ENCODE results near the gene CDH13.

DNA sequence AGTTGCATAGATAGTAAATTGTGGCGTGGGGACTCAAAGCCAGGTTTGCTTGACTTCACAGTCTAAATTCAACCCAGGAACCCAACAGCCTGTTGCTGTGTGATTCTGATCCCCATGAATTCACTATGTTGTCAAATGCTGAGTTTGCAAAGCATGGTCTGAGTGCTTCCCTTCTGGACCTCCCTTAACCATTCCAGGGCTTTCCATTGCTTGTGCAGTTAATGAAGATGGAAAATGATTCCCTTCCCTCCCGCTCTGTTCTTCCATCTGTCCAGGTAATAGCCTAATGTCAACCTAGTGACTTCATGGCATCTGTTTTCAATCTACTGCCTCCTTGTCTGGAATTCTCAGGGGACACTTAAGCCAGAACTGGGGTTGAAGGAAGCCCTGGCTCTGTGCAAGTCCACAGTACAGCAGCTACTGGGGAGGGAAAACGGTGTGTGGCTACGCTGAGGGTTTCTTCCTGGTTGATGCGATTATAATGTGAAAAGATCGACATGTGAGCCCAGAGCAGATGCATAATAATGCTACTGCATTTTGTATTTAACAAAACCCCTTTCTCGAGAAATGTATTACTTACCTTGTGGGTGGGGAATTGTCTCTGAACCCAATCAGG lies 206.7 kb downstream of the CDH13 start:
- TF ChIP-seq POLR2A (IDR thresholded peaks at IDR 0.05) = no peak
- TF ChIP-seq CTCF (IDR thresholded peaks at IDR 0.05) = no peak

All from Peyer's patch (tissue), 4 donors.